HepG2 (cell line): ENCODE measurements around the gene ATP12A. TPM values are rescaled to one million over a fixed set of nuclear protein-coding genes. Genes with fewer than 3 reads are reported as not detected.

Experiments
- ATAC-seq: fragments of 200-7000 bp; cut with Tn5 transposase; 3 replicates; pipeline ENCODE4 v1.9.1; 2020; ENCODE audit warnings: mild to moderate bottlenecking, moderate library complexity
- BruUV-seq: library from RNA; stranded (reverse); fragments of 400-500 nt; replicated peaks from 2 replicates; lab custom pipeline; 2021; lab: Mats Ljungman, UMichigan
- CTCF ChIA-PET: fragments of 300-600 bp; formaldehyde crosslinking; extraction: SDS; loops from one replicate; lab custom pipeline; 2021; ENCODE audit warnings: low total read pairs, inconsistent platforms, low intra/inter-chr PET ratio; lab: Yijun Ruan, JAX
- POLR2A ChIA-PET: fragments of 350-600 bp; sonication (Branson Sonifier 250); formaldehyde crosslinking; loops from one replicate; lab custom pipeline; 2020; ENCODE audit warnings: antibody characterized with exemption, inconsistent platforms; lab: Yijun Ruan, JAX
- DNase-seq: peaks from one replicate; pipeline ENCODE4 v3.0.0-alpha.2; 2015; ENCODE audit warnings: low spot score
- FAIRE-seq: peaks from 3 replicates; lab custom pipeline; 2011; peaks lifted over from hg19 to GRCh38; lab: Jason Lieb, UNC
- H2AFZ ChIP-seq: one replicate; pipeline ENCODE4 v1.6.1; 2011; ENCODE audit warnings: low read length, inconsistent platforms
- H3K27ac ChIP-seq: fragments of 300-600 bp; 3 replicates; pipeline ENCODE4 v1.8.0; 2011; ENCODE audit warnings: mixed run types, mild to moderate bottlenecking, mixed read lengths, low read length, inconsistent platforms; ENCODE audit not compliant: insufficient read depth; ENCODE audit errors: extremely low read length
- H3K27me3 ChIP-seq, 2 experiments: fragments of 200-600 bp in 1 of 2; 2 replicates in 1 of 2; 3 replicates in 1 of 2; pipeline versions ENCODE4 v1.6.0 to v1.8.0; 2011; ENCODE audit warnings: low read length in 2 of 2, mild to moderate bottlenecking in 2 of 2, moderate library complexity in 2 of 2, inconsistent platforms in 1 of 2; ENCODE audit not compliant: insufficient read depth in 2 of 2, control insufficient read depth in 1 of 2
- H3K36me3 ChIP-seq, 2 experiments: fragments of 200-600 bp in 1 of 2; replicated peaks in 1 of 2; 2 replicates in 1 of 2; 3 replicates in 1 of 2; pipeline versions ENCODE4 v1.5.1 to v1.8.0; 2011; ENCODE audit warnings: low read length in 2 of 2, inconsistent platforms in 1 of 2; ENCODE audit not compliant: insufficient read depth in 2 of 2, control insufficient read depth in 1 of 2
- H3K4me1 ChIP-seq: 2 replicates; pipeline ENCODE4 v1.5.1; 2012; ENCODE audit warnings: low read length, inconsistent platforms; ENCODE audit not compliant: insufficient read depth
- H3K4me2 ChIP-seq: 2 replicates; pipeline ENCODE4 v1.6.0; 2011; ENCODE audit warnings: low read depth, low read length, inconsistent platforms
- H3K4me3 ChIP-seq, 3 experiments: fragments of 200-600 bp in 1 of 3; sonication (generic), shearing (Covaris generic) in 1 of 3; replicated peaks in 1 of 3; 2 replicates each; pipeline ENCODE4 v1.5.1; 2011 to 2016; ENCODE audit warnings: low read length in 3 of 3, inconsistent platforms in 2 of 3, low read depth in 2 of 3, mild to moderate bottlenecking in 2 of 3, control low read depth in 1 of 3, mixed read lengths in 1 of 3; ENCODE audit not compliant: insufficient read depth in 1 of 3
- H3K79me2 ChIP-seq: one replicate; pipeline ENCODE4 v1.6.1; 2011; ENCODE audit warnings: low read length, inconsistent platforms; ENCODE audit not compliant: insufficient read depth
- H3K9ac ChIP-seq: 2 replicates; pipeline ENCODE4 v1.6.0; 2011; ENCODE audit warnings: mild to moderate bottlenecking, low read depth, low read length, inconsistent platforms; ENCODE audit not compliant: insufficient read depth
- H3K9me3 ChIP-seq: 2 replicates; pipeline ENCODE4 v1.5.1; 2012; ENCODE audit warnings: mild to moderate bottlenecking, low read length
- H4K20me1 ChIP-seq: 2 replicates; pipeline ENCODE4 v1.6.0; 2011; ENCODE audit warnings: inconsistent platforms, mild to moderate bottlenecking, low read length, moderate library complexity; ENCODE audit not compliant: insufficient read depth
- PHB2 ChIP-seq: fragments of 450-650 bp; IDR thresholded peaks from 2 replicates; pipeline ENCODE4 v1.6.1; 2018; ENCODE audit not compliant: partially characterized antibody
- RARG ChIP-seq: sonication (generic); formaldehyde crosslinking; IDR thresholded peaks from 2 replicates; pipeline ENCODE4 v1.4.0; 2020; ENCODE audit warnings: low read depth, mild to moderate bottlenecking, missing genetic modification reagents
- TRIM24 ChIP-seq: sonication (generic); formaldehyde crosslinking; IDR thresholded peaks from 2 replicates; pipeline ENCODE4 v1.8.0; 2022; ENCODE audit warnings: mild to moderate bottlenecking, missing genetic modification reagents
- WGBS: methylation state at CpG from one replicate; pipeline ENCODE4 v1.1.6; 2017; ENCODE audit warnings: low lambda C conversion rate; 5-methylcytosine and 5-hydroxymethylcytosine counted together
- in situ Hi-C: cut with HindIII; loops from 2 replicates; pipeline ENCODE4 v1.10.0; 2017; ENCODE audit warnings: low pct_unique_long_range_greater_than_20kb; ENCODE audit not compliant: extremely low pct_ligation_motif_present
- intact Hi-C: fragments of 100-400 bp; cut with micrococcal nuclease; formaldehyde crosslinking; loops from one replicate; pipeline ENCODE4 v1.10.0; 2022; ENCODE audit not compliant: unreplicated experiment
- polyA plus RNA-seq, 8 experiments: library from polyadenylated mRNA; depleted of rRNA in 3 of 8; stranded (reverse) in 7 of 8; unstranded in 1 of 8; fragments of >200 nt; fragmentation: Illumina TruSeq in 4 of 8; extraction: Trizol in 4 of 8; gene quantifications; 2 replicates each; pipeline versions ENCODE4 v1.2.1 to v1.2.3, GENCODE V29; 2011 to 2016; ENCODE audit warnings: low read depth in 4 of 8, missing spikeins in 1 of 8, mixed read lengths in 1 of 8; ENCODE audit not compliant: insufficient read depth in 1 of 8
- total RNA-seq, 5 experiments: library from RNA; depleted of rRNA; stranded (reverse); fragments of >200 nt; fragmentation: Illumina TruSeq; extraction: Trizol; gene quantifications; 2 replicates each; pipeline ENCODE4 v1.2.3, GENCODE V29; 2016; ENCODE audit warnings: low read depth in 1 of 5
- TF ChIP-seq, protein P1 (sequence below): IDR thresholded peaks from 2 replicates; pipeline ENCODE4 v1.6.1; 2016; ENCODE audit warnings: low read depth, missing genetic modification reagents, missing compliant biosample characterization
- TF ChIP-seq, protein P2 (sequence below): sonication (generic); formaldehyde crosslinking; IDR thresholded peaks from 2 replicates; pipeline ENCODE4 v1.8.1; 2022; ENCODE audit warnings: mild to moderate bottlenecking, missing genetic modification reagents
- TF ChIP-seq, protein P3 (sequence below): sonication (generic); formaldehyde crosslinking; IDR thresholded peaks from 2 replicates; pipeline ENCODE4 v1.4.0; 2020; ENCODE audit warnings: missing genetic modification reagents, borderline replicate concordance
- TF ChIP-seq, protein P4 (sequence below): IDR thresholded peaks from 2 replicates; pipeline ENCODE4 v1.6.1; 2018; ENCODE audit warnings: missing genetic modification reagents
- TF ChIP-seq, protein P5 (sequence below): sonication (generic); formaldehyde crosslinking; IDR thresholded peaks from 2 replicates; pipeline ENCODE4 v1.4.0; 2020; ENCODE audit warnings: mild to moderate bottlenecking, missing genetic modification reagents, borderline replicate concordance

ATP12A gene
- total and polyA plus RNA-seq, 2 of the 13 experiments (the other 11 are each of a cell fraction or from before 2014, with no cell fraction given), result not detected

DNA sequence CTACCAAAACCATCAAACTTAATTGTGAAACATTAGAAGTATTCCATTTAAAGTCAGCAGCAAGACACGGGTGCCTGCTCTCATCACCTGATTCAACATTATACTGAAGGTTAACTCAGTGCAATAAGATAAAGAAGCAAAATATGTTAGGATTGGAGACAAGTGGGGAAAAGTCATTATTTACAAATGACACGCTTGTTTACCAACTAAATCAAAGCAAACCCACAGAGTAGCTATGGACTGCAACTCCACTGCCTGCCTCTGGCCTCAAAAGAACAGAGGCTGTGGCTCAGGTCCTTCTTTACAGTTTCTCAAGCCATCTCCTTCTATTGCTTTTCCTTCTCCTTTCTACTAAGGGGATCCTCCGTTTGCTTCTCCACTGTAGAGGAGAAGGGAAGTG lies 21.0 kb upstream of the ATP12A start:
- BruUV-seq, result no TSS peak
- in situ Hi-C loops, result no loop called here
- WGBS, result 2% methylated on average over 3 of the region's 3 CpGs
- ChIA-PET POLR2A (no interaction called here), CTCF (no interaction called here)
- Histone ChIP-seq H3K4me2 (no peak overlapping the region), H3K27me3 (no peaks in the 10 kb centered on the region), H3K27ac (no peak overlapping the region), H3K9me3 (no peaks in the 10 kb centered on the region), H4K20me1 (no peaks in the 10 kb centered on the region), H3K4me3 (no peak overlapping the region), H3K79me2 (no peaks in the 10 kb centered on the region), H3K36me3 (no peaks in the 10 kb centered on the region), H3K4me1 (no peaks in the 10 kb centered on the region), H3K9ac (no peak overlapping the region), H2AFZ (no peak overlapping the region)
- FAIRE-seq (no peak), DNase-seq (no peak), ATAC-seq (no peak)
- intact Hi-C loops, result no loop called here
- TF ChIP-seq, protein P1, sequence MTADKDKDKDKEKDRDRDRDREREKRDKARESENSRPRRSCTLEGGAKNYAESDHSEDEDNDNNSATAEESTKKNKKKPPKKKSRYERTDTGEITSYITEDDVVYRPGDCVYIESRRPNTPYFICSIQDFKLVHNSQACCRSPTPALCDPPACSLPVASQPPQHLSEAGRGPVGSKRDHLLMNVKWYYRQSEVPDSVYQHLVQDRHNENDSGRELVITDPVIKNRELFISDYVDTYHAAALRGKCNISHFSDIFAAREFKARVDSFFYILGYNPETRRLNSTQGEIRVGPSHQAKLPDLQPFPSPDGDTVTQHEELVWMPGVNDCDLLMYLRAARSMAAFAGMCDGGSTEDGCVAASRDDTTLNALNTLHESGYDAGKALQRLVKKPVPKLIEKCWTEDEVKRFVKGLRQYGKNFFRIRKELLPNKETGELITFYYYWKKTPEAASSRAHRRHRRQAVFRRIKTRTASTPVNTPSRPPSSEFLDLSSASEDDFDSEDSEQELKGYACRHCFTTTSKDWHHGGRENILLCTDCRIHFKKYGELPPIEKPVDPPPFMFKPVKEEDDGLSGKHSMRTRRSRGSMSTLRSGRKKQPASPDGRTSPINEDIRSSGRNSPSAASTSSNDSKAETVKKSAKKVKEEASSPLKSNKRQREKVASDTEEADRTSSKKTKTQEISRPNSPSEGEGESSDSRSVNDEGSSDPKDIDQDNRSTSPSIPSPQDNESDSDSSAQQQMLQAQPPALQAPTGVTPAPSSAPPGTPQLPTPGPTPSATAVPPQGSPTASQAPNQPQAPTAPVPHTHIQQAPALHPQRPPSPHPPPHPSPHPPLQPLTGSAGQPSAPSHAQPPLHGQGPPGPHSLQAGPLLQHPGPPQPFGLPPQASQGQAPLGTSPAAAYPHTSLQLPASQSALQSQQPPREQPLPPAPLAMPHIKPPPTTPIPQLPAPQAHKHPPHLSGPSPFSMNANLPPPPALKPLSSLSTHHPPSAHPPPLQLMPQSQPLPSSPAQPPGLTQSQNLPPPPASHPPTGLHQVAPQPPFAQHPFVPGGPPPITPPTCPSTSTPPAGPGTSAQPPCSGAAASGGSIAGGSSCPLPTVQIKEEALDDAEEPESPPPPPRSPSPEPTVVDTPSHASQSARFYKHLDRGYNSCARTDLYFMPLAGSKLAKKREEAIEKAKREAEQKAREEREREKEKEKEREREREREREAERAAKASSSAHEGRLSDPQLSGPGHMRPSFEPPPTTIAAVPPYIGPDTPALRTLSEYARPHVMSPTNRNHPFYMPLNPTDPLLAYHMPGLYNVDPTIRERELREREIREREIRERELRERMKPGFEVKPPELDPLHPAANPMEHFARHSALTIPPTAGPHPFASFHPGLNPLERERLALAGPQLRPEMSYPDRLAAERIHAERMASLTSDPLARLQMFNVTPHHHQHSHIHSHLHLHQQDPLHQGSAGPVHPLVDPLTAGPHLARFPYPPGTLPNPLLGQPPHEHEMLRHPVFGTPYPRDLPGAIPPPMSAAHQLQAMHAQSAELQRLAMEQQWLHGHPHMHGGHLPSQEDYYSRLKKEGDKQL (CRISPR knock-in tag), result no peak
- TF ChIP-seq, protein P2, sequence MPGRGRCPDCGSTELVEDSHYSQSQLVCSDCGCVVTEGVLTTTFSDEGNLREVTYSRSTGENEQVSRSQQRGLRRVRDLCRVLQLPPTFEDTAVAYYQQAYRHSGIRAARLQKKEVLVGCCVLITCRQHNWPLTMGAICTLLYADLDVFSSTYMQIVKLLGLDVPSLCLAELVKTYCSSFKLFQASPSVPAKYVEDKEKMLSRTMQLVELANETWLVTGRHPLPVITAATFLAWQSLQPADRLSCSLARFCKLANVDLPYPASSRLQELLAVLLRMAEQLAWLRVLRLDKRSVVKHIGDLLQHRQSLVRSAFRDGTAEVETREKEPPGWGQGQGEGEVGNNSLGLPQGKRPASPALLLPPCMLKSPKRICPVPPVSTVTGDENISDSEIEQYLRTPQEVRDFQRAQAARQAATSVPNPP (CRISPR knock-in tag), result no peak
- TF ChIP-seq PHB2, result no peak
- TF ChIP-seq, protein P3, sequence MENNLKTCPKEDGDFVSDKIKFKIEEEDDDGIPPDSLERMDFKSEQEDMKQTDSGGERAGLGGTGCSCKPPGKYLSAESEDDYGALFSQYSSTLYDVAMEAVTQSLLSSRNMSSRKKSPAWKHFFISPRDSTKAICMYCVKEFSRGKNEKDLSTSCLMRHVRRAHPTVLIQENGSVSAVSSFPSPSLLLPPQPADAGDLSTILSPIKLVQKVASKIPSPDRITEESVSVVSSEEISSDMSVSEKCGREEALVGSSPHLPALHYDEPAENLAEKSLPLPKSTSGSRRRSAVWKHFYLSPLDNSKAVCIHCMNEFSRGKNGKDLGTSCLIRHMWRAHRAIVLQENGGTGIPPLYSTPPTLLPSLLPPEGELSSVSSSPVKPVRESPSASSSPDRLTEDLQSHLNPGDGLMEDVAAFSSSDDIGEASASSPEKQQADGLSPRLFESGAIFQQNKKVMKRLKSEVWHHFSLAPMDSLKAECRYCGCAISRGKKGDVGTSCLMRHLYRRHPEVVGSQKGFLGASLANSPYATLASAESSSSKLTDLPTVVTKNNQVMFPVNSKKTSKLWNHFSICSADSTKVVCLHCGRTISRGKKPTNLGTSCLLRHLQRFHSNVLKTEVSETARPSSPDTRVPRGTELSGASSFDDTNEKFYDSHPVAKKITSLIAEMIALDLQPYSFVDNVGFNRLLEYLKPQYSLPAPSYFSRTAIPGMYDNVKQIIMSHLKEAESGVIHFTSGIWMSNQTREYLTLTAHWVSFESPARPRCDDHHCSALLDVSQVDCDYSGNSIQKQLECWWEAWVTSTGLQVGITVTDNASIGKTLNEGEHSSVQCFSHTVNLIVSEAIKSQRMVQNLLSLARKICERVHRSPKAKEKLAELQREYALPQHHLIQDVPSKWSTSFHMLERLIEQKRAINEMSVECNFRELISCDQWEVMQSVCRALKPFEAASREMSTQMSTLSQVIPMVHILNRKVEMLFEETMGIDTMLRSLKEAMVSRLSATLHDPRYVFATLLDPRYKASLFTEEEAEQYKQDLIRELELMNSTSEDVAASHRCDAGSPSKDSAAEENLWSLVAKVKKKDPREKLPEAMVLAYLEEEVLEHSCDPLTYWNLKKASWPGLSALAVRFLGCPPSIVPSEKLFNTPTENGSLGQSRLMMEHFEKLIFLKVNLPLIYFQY (CRISPR knock-in tag), result no peak
- TF ChIP-seq TRIM24 (CRISPR knock-in tag), result no peak
- TF ChIP-seq, protein P4, sequence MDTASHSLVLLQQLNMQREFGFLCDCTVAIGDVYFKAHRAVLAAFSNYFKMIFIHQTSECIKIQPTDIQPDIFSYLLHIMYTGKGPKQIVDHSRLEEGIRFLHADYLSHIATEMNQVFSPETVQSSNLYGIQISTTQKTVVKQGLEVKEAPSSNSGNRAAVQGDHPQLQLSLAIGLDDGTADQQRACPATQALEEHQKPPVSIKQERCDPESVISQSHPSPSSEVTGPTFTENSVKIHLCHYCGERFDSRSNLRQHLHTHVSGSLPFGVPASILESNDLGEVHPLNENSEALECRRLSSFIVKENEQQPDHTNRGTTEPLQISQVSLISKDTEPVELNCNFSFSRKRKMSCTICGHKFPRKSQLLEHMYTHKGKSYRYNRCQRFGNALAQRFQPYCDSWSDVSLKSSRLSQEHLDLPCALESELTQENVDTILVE (CRISPR knock-in tag), result no peak
- no peak for TF ChIP-seq RARG
- TF ChIP-seq, protein P5, sequence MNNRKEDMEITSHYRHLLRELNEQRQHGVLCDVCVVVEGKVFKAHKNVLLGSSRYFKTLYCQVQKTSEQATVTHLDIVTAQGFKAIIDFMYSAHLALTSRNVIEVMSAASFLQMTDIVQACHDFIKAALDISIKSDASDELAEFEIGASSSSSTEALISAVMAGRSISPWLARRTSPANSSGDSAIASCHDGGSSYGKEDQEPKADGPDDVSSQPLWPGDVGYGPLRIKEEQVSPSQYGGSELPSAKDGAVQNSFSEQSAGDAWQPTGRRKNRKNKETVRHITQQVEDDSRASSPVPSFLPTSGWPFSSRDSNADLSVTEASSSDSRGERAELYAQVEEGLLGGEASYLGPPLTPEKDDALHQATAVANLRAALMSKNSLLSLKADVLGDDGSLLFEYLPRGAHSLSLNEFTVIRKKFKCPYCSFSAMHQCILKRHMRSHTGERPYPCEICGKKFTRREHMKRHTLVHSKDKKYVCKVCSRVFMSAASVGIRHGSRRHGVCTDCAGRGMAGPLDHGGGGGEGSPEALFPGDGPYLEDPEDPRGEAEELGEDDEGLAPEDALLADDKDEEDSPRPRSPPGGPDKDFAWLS (CRISPR knock-in tag), result no peak
